PFSK-1 (cell line): ENCODE data around the gene DUOX1.

Source experiments
- POLR2AphosphoS5 ChIP-seq: IDR thresholded peaks from 2 replicates; pipeline ENCODE4 v1.6.1; 2012; ENCODE audit warnings: low read depth, mild to moderate bottlenecking, control low read depth, low read length, moderate library complexity
- TF ChIP-seq, protein P1 (sequence below), 2 experiments: IDR thresholded peaks; 2 replicates each; pipeline versions ENCODE4 v1.6.1 to v1.8.0; 2011 to 2012; ENCODE audit warnings: low read depth in 2 of 2, low read length in 2 of 2, control low read depth in 1 of 2, inconsistent platforms in 1 of 2, mild to moderate bottlenecking in 1 of 2, moderate library complexity in 1 of 2; ENCODE audit not compliant: insufficient read depth in 1 of 2

- TF ChIP-seq, protein P1, sequence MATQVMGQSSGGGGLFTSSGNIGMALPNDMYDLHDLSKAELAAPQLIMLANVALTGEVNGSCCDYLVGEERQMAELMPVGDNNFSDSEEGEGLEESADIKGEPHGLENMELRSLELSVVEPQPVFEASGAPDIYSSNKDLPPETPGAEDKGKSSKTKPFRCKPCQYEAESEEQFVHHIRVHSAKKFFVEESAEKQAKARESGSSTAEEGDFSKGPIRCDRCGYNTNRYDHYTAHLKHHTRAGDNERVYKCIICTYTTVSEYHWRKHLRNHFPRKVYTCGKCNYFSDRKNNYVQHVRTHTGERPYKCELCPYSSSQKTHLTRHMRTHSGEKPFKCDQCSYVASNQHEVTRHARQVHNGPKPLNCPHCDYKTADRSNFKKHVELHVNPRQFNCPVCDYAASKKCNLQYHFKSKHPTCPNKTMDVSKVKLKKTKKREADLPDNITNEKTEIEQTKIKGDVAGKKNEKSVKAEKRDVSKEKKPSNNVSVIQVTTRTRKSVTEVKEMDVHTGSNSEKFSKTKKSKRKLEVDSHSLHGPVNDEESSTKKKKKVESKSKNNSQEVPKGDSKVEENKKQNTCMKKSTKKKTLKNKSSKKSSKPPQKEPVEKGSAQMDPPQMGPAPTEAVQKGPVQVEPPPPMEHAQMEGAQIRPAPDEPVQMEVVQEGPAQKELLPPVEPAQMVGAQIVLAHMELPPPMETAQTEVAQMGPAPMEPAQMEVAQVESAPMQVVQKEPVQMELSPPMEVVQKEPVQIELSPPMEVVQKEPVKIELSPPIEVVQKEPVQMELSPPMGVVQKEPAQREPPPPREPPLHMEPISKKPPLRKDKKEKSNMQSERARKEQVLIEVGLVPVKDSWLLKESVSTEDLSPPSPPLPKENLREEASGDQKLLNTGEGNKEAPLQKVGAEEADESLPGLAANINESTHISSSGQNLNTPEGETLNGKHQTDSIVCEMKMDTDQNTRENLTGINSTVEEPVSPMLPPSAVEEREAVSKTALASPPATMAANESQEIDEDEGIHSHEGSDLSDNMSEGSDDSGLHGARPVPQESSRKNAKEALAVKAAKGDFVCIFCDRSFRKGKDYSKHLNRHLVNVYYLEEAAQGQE (IDR thresholded peaks at IDR 0.05; ENCODE audit: insufficient read depth in 1 of 2, low read depth in 2 of 2, low read length in 2 of 2): no peak
- TF ChIP-seq POLR2AphosphoS5: no peak
Observed at GRCh38 chr15:45181491-45182285, 51.9 kb downstream of the DUOX1 start.
